Neural progenitor cell (in vitro differentiated cells): ENCODE data around the gene XPR1. TPM values are rescaled to one million over a fixed set of nuclear protein-coding genes. Genes with fewer than 3 reads are reported as not detected.
A peak's percentile ranks its signal among the peaks of the same experiment; 100 is the strongest.

Experiments
- DNase-seq: peaks from one replicate; pipeline ENCODE4 v3.0.0-alpha.2; 2016; ENCODE audit warnings: low spot score
- H2AFZ ChIP-seq: fragments of 200-600 bp; sonication (generic); replicated peaks from 2 replicates; pipeline ENCODE4 v1.6.1; 2016; ENCODE audit warnings: antibody characterized with exemption
- H3F3A ChIP-seq: fragments of 200-600 bp; sonication (generic); 2 replicates; pipeline ENCODE4 v1.6.1; 2016; ENCODE audit warnings: antibody characterized with exemption, low read depth
- H3K27ac ChIP-seq: fragments of 200-600 bp; sonication (generic); 2 replicates; pipeline ENCODE4 v1.5.1; 2016; ENCODE audit warnings: mild to moderate bottlenecking
- H3K27me3 ChIP-seq: fragments of 200-600 bp; sonication (generic); 2 replicates; pipeline ENCODE4 v1.6.1; 2016; ENCODE audit warnings: mild to moderate bottlenecking, moderate library complexity
- H3K36me3 ChIP-seq: fragments of 200-600 bp; sonication (generic); 2 replicates; pipeline ENCODE4 v1.5.1; 2016
- H3K4me1 ChIP-seq: fragments of 200-600 bp; sonication (generic); 2 replicates; pipeline ENCODE4 v1.6.1; 2016; ENCODE audit warnings: mixed run types
- H3K4me2 ChIP-seq: fragments of 200-600 bp; sonication (generic); 2 replicates; pipeline ENCODE4 v1.6.1; 2016
- H3K4me3 ChIP-seq: fragments of 200-600 bp; sonication (generic); 2 replicates; pipeline ENCODE4 v1.5.1; 2016
- H3K79me2 ChIP-seq: fragments of 200-600 bp; sonication (generic); 2 replicates; pipeline ENCODE4 v1.6.1; 2016; ENCODE audit warnings: low read depth
- H3K9ac ChIP-seq: fragments of 200-600 bp; sonication (generic); 2 replicates; pipeline ENCODE4 v1.6.1; 2016
- H3K9me3 ChIP-seq: fragments of 200-600 bp; sonication (generic); 2 replicates; pipeline ENCODE4 v1.5.1; 2016; ENCODE audit warnings: low read depth
- H4K20me1 ChIP-seq: fragments of 200-600 bp; sonication (generic); 2 replicates; pipeline ENCODE4 v1.6.1; 2016; ENCODE audit warnings: low read depth
- H3K27ac Mint-ChIP-seq: 3 replicates; pipeline ENCODE4 v1.8.0; 2021; ENCODE audit warnings: mixed read lengths
- H3K27me3 Mint-ChIP-seq: 2 replicates; pipeline ENCODE4 v1.8.0; 2022; ENCODE audit warnings: low read depth, mild to moderate bottlenecking, inconsistent platforms, moderate library complexity, mixed read lengths; ENCODE audit not compliant: insufficient read depth
- H3K36me3 Mint-ChIP-seq: 3 replicates; pipeline ENCODE4 v1.8.0; 2021; ENCODE audit warnings: mixed read lengths
- H3K4me1 Mint-ChIP-seq: 3 replicates; pipeline ENCODE4 v1.8.0; 2021; ENCODE audit warnings: mixed read lengths
- H3K4me3 Mint-ChIP-seq: 3 replicates; pipeline ENCODE4 v1.8.0; 2021; ENCODE audit warnings: mild to moderate bottlenecking, moderate library complexity, mixed read lengths
- H3K9me3 Mint-ChIP-seq: 3 replicates; pipeline ENCODE4 v1.8.0; 2020; ENCODE audit warnings: mixed read lengths
- CTCF ChIP-seq: fragments of 200-600 bp; sonication (generic); IDR thresholded peaks from 2 replicates; pipeline ENCODE4 v1.5.1; 2017; ENCODE audit warnings: antibody characterized with exemption, mild to moderate bottlenecking
- EZH2 ChIP-seq: fragments of 200-600 bp; sonication (generic); IDR thresholded peaks from 2 replicates; pipeline ENCODE4 v1.6.1; 2017; ENCODE audit warnings: antibody characterized with exemption, mild to moderate bottlenecking, moderate library complexity
- EZH2phosphoT487 ChIP-seq: fragments of 200-600 bp; sonication (generic); IDR thresholded peaks from 2 replicates; pipeline ENCODE4 v1.6.1; 2017; ENCODE audit warnings: antibody characterized with exemption
- total RNA-seq: library from RNA; depleted of rRNA; stranded (reverse); fragments of >200 nt; gene quantifications from 2 replicates; pipeline ENCODE4 v1.2.3, GENCODE V29; 2015; ENCODE audit warnings: low replicate concordance

Gene XPR1
- total RNA-seq, 1 donor from 2014 or later: 75.0 TPM

DNA sequence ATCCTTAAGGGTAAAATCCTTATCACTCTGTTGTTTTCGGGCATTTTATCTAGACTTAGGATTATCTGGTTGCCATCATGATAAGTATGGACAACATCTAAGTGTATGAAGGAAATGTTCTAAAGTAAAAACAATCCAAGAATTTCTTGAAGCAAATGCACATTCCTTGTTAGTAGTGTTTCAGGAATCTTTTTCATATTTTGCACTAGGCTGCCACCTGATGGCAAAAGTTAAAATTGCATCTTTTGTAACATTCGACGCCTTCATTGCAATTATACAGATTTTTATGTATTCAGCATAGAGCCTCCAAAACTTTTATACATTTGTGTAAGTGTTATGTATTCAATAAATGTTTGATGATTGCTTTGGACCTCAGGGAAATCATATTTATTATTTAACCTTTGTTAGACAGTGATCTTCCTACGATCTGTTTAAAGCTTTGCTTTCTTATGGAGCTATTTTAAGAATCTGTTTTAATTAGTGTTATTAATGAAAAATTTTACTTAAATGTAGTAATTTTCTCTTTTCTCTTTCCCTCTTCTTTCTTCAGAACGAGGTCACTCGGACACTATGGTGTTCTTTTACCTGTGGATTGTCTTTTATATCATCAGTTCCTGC is 231.4 kb downstream of the XPR1 start:
- no peak overlapping the region for H2AFZ ChIP-seq
- no peak overlapping the region for H3K4me2 ChIP-seq
- no peak overlapping the region for H3K4me3 ChIP-seq
- TF ChIP-seq EZH2phosphoT487 (no peak), CTCF (peak; percentile 88), EZH2 (no peak)
- no peaks in the 10 kb centered on the region for H3K9me3 ChIP-seq
- no peak overlapping the region for H3K27ac Mint-ChIP-seq
- no peak overlapping the region for H3K27ac ChIP-seq
- H3K36me3 Mint-ChIP-seq: peaks cover 11% of the 10 kb centered on the region
- no peak overlapping the region for H3K9ac ChIP-seq
- H3F3A ChIP-seq: peaks cover 18% of the 10 kb centered on the region
- peak; percentile 33 for DNase-seq
- no peaks in the 10 kb centered on the region for H3K27me3 Mint-ChIP-seq
- H3K27me3 ChIP-seq: no peaks in the 10 kb centered on the region
- H3K9me3 Mint-ChIP-seq: no peaks in the 10 kb centered on the region
- no peaks in the 10 kb centered on the region for H3K36me3 ChIP-seq
- H4K20me1 ChIP-seq: no peaks in the 10 kb centered on the region
- H3K4me1 ChIP-seq: no peaks in the 10 kb centered on the region
- H3K4me3 Mint-ChIP-seq: no peak overlapping the region
- no peaks in the 10 kb centered on the region for H3K79me2 ChIP-seq
- H3K4me1 Mint-ChIP-seq: peaks cover 2% of the 10 kb centered on the region

DNA sequence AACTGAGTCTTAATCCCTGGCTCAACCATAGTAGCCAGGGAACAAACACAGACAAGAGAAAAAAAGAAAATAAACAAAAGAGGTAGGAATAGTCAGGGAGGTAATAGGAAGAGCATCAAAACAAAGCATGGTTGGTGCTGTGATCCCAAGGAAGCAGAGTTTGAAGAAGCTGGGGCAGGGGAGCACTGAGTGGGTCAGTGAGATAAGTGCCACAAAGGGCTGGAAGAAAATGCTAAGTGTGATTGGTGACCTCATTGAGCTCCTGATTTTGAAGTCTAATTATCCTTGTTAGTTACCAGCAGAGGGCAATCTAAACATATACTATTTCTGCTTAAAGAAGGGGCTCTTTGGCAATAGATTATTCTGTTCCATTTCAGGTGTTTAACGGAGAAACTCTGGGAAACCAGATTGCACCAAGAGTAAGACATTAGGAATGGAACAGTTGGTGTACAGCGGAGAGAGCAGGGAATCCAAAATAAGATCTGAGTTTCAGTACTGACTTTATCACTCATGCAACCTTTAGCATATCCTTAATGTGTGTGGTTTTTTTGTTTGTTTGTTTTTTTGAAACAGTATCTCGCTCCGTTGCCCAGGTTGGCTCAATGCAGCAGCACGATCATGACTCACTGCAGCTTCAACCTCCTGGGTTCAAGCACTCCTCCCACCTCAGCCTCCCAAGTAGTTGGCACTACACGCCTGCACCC is 250.1 kb downstream of the XPR1 start:
- no peak overlapping the region for H3K27ac Mint-ChIP-seq
- Histone ChIP-seq H3K9ac (no peak overlapping the region), H3K4me3 (no peak overlapping the region), H3K4me1 (peaks cover 13% of the 10 kb centered on the region), H3K27me3 (no peaks in the 10 kb centered on the region), H3K4me2 (no peak overlapping the region), H3K36me3 (no peaks in the 10 kb centered on the region), H3F3A (peaks cover 32% of the 10 kb centered on the region), H3K9me3 (no peaks in the 10 kb centered on the region), H3K27ac (no peak overlapping the region), H3K79me2 (no peaks in the 10 kb centered on the region), H4K20me1 (no peaks in the 10 kb centered on the region), H2AFZ (no peak overlapping the region)
- no peaks in the 10 kb centered on the region for H3K4me1 Mint-ChIP-seq
- DNase-seq: peak; percentile 71
- peaks cover 7% of the 10 kb centered on the region for H3K36me3 Mint-ChIP-seq
- no peaks in the 10 kb centered on the region for H3K27me3 Mint-ChIP-seq
- TF ChIP-seq EZH2phosphoT487 (no peak), EZH2 (no peak), CTCF (peak; percentile 66)
- H3K9me3 Mint-ChIP-seq: no peaks in the 10 kb centered on the region
- H3K4me3 Mint-ChIP-seq: no peak overlapping the region

GRCh38 chr1:180884588-180885300 is 252.9 kb downstream of the XPR1 start:
- Histone ChIP-seq H3K4me2 (no peak overlapping the region), H3F3A (peaks cover 12% of the 10 kb centered on the region), H4K20me1 (no peaks in the 10 kb centered on the region), H3K9me3 (no peaks in the 10 kb centered on the region), H2AFZ (no peak overlapping the region), H3K36me3 (no peaks in the 10 kb centered on the region), H3K27me3 (no peaks in the 10 kb centered on the region), H3K27ac (no peak overlapping the region), H3K4me3 (no peak overlapping the region), H3K9ac (no peak overlapping the region), H3K79me2 (no peaks in the 10 kb centered on the region), H3K4me1 (no peaks in the 10 kb centered on the region)
- Mint-ChIP-seq H3K4me3 (no peak overlapping the region), H3K27ac (no peak overlapping the region), H3K9me3 (no peaks in the 10 kb centered on the region), H3K36me3 (peaks cover 9% of the 10 kb centered on the region), H3K27me3 (no peaks in the 10 kb centered on the region), H3K4me1 (no peaks in the 10 kb centered on the region)
- DNase-seq: no peak
- no peak for TF ChIP-seq EZH2phosphoT487
- no peak for TF ChIP-seq EZH2
- no peak for TF ChIP-seq CTCF
